HG03432 (cell line): ENCODE results near the gene CAVIN2.

Experiments used
- ATAC-seq: cut with Tn5 transposase; IDR thresholded peaks from one replicate; pipeline ENCODE4 v1.9.1; 2021; ENCODE audit warnings: mild to moderate bottlenecking, moderate library complexity; ENCODE audit not compliant: unreplicated experiment

Gene CAVIN2

GRCh38 chr2:191840921-191841320 is 6.0 kb downstream of the CAVIN2 start:
- no peak for ATAC-seq

DNA sequence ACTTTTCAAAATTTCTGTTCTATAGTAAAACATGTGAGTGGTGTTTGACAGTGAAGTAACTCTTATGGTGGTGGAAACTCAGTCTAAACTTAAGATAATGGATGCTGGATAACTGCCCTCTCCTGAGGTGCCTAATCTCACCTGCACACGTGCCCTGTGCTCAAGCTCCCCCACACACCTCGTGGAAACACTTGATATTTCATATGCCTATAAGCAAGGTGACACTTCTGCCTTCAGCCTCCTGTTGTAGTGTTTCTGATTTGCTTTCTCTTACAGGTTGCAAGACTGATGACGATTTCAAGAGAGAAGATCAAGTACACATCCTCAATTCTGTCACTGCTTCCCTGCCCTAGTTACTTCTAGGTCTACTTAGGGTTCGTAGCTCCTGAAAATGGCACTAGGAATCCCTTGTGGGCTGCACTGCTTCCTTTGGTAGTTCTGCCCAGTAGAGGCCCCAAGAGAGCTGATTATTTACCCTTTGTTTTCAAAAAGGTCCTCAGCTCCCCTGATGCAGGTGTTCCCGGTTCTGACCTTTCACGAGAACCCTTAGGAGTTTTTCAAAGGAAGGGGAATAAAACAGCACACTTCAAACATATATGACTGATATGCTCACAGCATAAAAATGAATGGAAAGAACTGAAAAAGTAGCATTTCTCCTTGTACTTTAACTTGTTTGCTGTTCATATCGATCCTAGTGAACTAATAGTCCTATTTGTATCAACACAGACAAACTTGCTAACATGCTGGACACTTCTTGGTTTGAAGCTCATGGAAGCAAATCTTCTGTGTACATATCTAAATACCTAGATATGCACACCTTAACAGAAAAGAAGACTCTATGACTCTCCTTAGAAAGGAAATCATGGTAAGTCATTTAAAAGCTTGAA is 6.7 kb downstream of the CAVIN2 start:
- no peak for ATAC-seq

GRCh38 chr2:191838526-191838925 is 8.4 kb downstream of the CAVIN2 start:
- no peak for ATAC-seq

DNA sequence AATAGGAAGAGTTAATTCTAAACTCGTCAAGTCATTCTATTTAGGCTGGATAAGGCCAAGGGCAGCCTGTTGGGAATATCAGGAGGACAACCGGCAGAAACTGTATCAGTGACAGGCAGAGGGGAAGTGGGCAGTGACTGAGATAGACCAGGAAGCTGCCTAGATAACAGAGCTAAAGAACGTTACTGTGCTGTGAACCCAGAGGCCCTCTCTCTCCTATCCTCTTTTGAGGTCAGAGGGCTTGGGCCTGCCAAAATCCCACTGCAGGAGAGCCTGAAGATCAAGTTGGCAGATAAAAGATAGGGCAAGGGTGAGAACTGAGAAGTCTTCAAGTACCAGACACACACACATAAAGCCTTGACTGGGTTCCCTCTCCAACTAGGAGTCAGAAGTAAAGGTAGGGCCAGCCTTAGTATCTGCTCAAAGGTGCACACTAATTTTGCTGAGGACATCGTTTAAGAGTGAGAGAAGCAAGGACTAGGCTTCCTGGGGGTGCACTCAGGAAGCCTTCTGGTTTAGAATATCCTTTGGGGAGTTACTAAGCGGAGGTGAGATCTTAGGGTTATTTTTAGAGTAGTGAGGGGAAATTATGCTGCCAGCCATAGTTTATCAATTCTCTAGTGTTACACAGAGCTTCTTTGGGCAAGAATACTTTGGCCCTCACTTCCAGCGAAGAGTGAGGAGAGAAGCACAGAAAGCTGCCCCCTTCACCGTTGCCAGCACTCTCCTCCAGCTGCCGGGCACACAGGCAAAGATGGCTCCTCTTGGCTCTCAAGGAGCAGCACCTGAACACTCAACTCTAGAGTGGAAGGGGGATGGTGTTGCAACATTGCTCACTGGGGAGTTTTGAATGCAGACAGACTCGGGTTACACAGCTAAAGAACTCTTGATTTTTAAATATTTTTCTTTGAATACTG is 9.8 kb downstream of the CAVIN2 start:
- peak; percentile 56 for ATAC-seq

GRCh38 chr2:191836471-191836852 is 10.4 kb downstream of the CAVIN2 start:
- no peak for ATAC-seq

DNA sequence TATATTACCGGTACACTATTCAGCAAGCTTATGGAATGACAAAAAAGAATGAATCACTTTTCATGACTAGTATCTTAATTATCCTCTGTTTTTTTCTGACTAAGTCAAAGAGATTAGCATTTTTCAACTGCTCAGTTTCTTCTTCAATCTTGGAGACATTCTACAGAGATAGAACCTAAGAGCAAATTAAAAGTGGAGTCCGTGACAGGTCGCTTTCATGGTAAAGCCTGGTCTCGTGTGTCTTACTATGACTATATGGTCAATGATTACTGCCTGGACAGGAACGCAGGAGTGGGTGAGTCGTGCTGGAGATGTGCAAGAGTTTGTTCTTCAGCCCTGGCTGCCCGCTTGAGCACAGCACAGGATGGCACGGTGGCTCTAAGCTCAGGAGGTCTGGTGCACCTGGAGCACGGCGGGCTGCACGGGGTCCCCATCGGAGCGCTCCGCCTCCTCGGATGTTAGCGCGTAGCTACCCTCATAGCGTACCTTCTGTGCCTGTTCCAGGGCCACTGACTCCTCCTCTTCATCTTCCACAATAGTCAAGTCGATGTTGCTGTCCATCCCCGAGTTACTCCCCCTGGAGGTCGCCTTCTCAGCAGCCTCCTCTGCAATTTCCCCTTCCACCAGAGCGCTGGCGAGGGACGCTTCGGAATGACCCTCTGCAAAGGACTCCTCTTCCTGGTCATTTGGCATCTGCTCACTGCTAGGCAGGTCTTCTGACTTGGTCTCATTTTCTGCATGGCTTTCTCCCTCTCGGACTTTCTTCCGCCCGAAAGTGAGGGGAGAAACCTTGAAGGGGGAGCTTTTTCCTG is 11.1 kb downstream of the CAVIN2 start:
- ATAC-seq: no peak

DNA sequence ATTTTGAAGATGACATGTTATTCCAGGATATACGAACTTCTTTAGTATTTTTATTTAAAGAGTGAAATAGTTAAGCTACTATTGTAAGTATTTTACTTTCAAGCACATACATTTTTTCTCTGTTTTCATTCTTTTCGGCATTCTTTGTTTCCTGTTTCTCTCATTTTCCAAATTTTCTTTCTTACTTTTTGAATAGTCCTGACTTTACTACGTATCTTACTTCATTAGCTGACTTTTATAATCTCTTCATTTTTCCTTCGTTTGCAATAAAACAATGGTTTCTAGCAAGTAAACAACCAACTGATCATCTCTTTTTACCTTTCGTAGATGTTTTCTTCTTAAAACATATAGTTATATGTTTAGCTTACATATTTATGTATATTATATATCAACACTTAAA is 11.8 kb downstream of the CAVIN2 start:
- ATAC-seq: no peak

- no peak for ATAC-seq
Measured at GRCh38 chr2:191833356-191833755, 13.5 kb downstream of the CAVIN2 start.

DNA sequence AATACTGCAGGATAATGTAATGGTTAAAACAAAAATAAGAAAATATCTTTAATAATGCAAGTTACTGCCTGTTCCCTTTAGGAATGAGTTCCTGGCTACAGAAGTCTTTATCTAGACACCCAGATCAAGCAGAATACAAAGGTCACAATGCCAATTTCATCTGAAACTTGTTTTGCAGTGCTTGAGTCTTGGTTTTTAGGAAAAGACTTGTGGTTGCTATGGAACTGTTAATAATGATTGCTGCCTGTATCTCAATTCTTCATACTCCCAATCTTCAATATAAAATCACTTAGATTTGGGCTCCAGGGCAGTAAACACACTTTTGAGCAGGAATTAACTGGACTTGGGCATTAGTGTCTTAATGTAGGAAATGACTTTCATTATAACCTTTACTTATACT is 14.2 kb downstream of the CAVIN2 start:
- no peak for ATAC-seq

- no peak for ATAC-seq
Measured at GRCh38 chr2:191831410-191831994, 15.4 kb downstream of the CAVIN2 start.

GRCh38 chr2:191824398-191824797 is 22.5 kb downstream of the CAVIN2 start:
- no peak for ATAC-seq

- no peak for ATAC-seq
Measured at GRCh38 chr2:191821078-191821477, 25.8 kb downstream of the CAVIN2 start.

DNA sequence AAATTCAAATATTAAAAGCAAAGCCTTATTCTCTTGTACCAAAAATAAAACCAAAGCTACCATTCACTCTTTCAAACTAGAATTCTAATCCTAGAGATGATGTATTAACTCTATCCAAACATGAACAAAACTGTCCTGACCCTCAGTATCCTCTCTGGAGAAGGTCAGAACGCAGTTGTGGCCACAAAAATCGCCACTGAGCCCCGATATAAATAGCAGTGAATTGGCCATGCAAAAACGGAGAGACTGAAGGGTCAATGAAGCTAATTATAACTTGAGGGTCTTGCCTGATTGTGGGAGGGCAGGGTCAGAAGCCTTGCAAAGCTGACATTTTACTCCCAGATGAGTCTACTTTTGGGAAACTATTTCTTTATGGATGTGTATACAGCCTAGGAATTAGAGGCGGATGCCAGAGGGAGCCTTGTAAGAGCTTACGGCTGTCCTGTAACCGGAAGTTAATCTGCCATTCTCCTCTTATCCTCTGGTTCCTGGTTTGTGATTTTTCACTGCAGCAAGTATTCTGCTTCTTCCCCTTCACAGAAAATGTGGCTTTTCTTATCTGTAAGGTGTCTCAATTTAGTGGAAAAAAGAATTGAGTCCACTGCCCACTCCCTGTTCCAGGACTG is 28.1 kb downstream of the CAVIN2 start:
- no peak for ATAC-seq

GRCh38 chr2:191818133-191818532 is 28.8 kb downstream of the CAVIN2 start:
- no peak for ATAC-seq

- ATAC-seq: no peak
Measured at GRCh38 chr2:191815010-191815409, 31.9 kb downstream of the CAVIN2 start.

GRCh38 chr2:191813943-191814342 is 32.9 kb downstream of the CAVIN2 start:
- no peak for ATAC-seq

- ATAC-seq: peak; percentile 91
Measured at GRCh38 chr2:191811807-191812602, 34.9 kb downstream of the CAVIN2 start.

- ATAC-seq: no peak
Measured at GRCh38 chr2:191806396-191806795, 40.5 kb downstream of the CAVIN2 start.

DNA sequence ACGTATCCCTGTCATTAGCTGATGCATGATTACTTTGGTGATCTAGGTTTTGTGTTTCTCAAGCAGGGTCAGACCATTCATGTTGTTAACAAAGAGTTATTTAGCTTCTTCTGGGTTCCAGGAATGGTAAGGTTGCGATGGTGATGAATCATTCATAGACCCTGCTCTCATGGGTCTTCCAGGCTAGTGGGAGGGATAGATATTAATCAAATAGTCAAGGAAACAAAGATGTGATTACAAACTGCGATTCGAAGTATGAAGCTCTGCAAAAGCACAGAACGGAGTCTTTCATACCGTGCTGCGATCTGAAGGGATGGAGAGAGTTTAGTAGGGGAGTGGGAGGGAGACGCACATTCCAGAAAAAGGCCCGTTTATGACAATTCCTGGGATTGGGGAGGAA is 42.1 kb downstream of the CAVIN2 start:
- ATAC-seq: no peak
